C4-2B (cell line): ENCODE data around the gene UBE2E2.

Experiments
- ZFX ChIP-seq: fragments of 450-650 bp; IDR thresholded peaks from 2 replicates; pipeline ENCODE4 v1.6.1; 2017
- TF ChIP-seq, protein P1 (sequence below): fragments of 450-650 bp; conservative IDR thresholded peaks from 2 replicates; pipeline ENCODE4 v1.5.1; 2017; ENCODE audit warnings: mild to moderate bottlenecking

DNA sequence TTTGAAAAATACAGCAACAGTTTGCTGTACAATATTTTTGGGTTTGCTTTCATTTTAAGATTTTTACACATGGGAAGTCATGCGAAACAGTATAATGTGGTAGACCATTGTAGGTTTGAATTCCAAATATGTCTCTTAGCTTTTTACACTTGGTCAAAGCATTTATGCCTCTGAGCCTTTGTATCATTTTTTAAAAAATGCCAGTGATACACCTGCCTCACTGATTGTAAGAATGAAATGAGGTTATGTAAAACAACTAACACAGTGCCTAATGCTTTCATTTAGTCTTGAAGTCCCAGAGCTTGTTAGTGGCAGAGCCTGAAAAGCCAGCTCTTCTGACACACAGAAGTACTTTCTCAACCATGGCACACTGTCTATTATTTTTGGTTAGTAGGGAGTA, 202.0 kb downstream of the UBE2E2 start:
- TF ChIP-seq, protein P1, sequence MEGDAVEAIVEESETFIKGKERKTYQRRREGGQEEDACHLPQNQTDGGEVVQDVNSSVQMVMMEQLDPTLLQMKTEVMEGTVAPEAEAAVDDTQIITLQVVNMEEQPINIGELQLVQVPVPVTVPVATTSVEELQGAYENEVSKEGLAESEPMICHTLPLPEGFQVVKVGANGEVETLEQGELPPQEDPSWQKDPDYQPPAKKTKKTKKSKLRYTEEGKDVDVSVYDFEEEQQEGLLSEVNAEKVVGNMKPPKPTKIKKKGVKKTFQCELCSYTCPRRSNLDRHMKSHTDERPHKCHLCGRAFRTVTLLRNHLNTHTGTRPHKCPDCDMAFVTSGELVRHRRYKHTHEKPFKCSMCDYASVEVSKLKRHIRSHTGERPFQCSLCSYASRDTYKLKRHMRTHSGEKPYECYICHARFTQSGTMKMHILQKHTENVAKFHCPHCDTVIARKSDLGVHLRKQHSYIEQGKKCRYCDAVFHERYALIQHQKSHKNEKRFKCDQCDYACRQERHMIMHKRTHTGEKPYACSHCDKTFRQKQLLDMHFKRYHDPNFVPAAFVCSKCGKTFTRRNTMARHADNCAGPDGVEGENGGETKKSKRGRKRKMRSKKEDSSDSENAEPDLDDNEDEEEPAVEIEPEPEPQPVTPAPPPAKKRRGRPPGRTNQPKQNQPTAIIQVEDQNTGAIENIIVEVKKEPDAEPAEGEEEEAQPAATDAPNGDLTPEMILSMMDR = no peak
- no peak for TF ChIP-seq ZFX
